HG02678 (cell line): ENCODE measurements around the gene TBC1D9.

Experiments
- ATAC-seq: cut with Tn5 transposase; IDR thresholded peaks from one replicate; pipeline ENCODE4 v1.9.1; 2021; ENCODE audit warnings: mild to moderate bottlenecking, moderate library complexity; ENCODE audit not compliant: unreplicated experiment

TBC1D9 gene

GRCh38 chr4:140697709-140698560 lies 58.2 kb downstream of the TBC1D9 start:
- ATAC-seq: no peak

- no peak for ATAC-seq
Measured at GRCh38 chr4:140695483-140695882, 60.7 kb downstream of the TBC1D9 start.

DNA sequence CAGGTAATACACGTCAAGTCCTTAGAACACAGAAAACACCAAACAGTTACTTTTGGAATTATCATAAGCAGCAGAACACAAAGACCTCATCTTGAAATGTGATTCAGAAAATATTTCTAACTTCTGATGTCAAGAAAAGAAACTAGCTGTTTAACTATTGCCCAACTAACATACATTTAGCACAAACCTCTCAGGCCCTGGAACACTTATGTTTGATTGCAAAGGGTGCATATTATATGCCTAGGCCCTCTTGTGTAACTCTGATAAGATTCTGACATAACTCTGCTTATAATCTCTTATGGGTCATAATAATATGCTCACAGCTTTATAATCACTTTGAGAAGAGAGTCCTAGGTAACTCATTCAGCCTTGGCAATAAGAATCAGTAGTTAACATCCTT lies 62.6 kb downstream of the TBC1D9 start:
- no peak for ATAC-seq

GRCh38 chr4:140691369-140691768 lies 64.8 kb downstream of the TBC1D9 start:
- ATAC-seq: no peak

- no peak for ATAC-seq
Measured at GRCh38 chr4:140690093-140690492, 66.1 kb downstream of the TBC1D9 start.

- no peak for ATAC-seq
Measured at GRCh38 chr4:140689623-140690022, 66.6 kb downstream of the TBC1D9 start.

DNA sequence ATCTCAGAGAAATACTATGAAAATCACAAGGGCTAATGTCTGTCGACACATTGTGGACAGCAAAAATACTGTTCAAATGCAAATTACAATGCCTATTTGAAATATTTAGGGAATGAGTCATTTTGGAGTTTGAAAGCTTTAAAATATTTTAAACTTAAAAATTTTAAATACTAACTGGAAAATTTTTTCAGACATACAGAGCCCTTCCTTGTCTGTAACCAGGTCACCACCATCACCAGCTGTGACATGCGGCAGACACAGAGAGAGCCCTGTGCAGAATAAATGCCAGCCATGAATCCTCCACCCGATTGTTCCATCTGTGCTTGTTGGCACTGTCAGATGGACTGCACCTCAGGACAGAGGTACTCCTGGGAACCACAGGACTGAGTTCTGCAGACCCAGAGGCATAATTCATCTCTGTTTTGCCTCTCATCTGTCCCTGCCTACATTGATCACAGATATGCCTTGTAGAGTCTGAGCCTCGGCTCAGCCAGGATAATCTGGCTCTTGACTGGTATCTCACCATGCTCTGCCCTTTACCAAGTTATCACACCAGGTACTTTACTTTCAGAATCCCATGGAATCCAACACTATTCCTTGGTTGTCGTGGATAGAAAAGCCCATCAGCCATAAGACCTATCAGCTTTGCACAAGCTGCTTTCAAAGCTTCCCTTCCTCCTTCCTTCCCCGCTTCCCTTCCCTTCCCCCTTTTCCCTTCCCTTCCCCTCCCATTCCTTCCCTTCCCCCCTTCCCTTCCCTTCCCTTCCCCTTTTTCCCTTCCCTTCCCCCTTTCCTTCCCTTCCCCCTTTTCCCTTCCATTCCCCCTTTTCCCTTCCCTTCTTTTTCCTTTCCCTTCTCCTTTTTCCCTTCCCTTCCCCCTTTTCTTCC lies 67.2 kb downstream of the TBC1D9 start:
- ATAC-seq: no peak

GRCh38 chr4:140686796-140687195 lies 69.4 kb downstream of the TBC1D9 start:
- ATAC-seq: no peak

- no peak for ATAC-seq
Measured at GRCh38 chr4:140684314-140684713, 71.9 kb downstream of the TBC1D9 start.

DNA sequence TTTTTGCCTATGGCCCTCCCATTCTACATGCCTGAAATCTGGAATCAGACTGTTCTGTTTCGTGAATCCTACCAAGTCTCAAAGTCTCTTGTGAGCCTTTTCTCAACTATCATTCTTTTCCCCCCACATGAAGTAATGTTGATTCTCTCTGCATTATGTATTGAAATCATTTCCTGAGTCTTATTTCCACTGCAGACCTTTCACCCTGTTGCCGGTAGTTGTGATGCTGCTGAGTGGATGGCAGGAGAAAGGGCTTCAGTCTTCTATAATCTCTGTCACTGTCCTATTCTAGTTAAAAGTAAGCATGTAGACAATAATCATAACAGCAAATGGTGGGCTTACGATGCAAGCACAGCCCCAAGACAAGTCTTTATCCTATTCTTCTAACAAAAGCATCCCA lies 75.0 kb downstream of the TBC1D9 start:
- no peak for ATAC-seq

- no peak for ATAC-seq
Measured at GRCh38 chr4:140680686-140681085, 75.5 kb downstream of the TBC1D9 start.

DNA sequence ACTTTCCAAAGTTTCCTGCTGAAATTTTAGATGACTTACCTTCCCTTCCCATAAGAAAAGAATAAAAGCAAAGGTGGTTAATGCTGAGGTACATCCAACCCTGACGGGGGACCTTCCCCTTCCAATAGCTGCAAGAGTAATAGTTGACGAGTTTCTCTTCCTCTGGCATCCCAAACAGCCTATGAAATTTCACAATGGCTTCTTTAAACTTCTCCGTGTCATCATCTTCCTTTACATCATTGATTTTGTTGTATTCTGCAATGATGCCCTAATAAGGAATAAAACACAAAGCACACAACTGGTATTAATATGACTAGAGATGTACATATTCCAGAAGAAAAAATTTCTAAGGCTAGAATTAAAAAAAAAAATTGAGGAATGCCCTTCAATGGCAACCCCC lies 76.6 kb downstream of the TBC1D9 start:
- ATAC-seq: no peak

- no peak for ATAC-seq
Measured at GRCh38 chr4:140675599-140676231, 80.5 kb downstream of the TBC1D9 start.

- ATAC-seq: no peak
Measured at GRCh38 chr4:140673729-140674128, 82.5 kb downstream of the TBC1D9 start.

- no peak for ATAC-seq
Measured at GRCh38 chr4:140672416-140672815, 83.8 kb downstream of the TBC1D9 start.

- no peak for ATAC-seq
Measured at GRCh38 chr4:140668111-140668510, 88.1 kb downstream of the TBC1D9 start.

DNA sequence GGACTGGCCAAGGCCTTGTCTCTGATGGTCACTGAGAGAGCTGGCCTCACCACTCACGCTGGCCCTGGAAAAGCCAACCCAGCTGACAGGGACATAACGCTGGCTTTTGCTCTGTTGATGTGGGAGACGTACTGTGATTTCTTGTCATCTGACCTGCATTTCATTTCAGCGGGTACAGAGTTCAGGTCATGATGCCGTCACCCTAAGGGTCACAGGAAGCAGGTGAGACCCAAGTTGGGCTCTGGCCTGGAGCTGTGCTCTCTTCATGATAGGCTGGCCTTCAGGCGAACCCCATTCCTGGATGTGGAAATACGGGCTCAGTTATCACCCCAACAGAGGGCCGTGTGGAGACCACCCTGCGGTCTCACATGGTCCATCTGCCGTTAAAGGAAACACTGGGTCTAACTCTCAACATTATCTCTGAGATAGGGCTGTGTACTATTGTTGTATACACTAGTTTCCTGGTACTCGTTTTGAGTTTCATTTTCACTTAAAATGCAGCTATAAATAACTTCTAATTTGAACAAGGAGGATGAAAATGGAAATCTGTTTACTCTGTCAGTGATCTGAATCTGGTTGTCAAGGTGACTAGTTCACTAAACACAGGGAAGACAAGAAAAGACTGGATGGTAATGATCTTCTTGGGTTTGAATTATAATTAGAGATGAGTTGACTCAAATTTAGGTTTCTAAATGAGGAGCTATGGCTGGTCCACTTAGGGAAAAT lies 89.1 kb downstream of the TBC1D9 start:
- no peak for ATAC-seq

DNA sequence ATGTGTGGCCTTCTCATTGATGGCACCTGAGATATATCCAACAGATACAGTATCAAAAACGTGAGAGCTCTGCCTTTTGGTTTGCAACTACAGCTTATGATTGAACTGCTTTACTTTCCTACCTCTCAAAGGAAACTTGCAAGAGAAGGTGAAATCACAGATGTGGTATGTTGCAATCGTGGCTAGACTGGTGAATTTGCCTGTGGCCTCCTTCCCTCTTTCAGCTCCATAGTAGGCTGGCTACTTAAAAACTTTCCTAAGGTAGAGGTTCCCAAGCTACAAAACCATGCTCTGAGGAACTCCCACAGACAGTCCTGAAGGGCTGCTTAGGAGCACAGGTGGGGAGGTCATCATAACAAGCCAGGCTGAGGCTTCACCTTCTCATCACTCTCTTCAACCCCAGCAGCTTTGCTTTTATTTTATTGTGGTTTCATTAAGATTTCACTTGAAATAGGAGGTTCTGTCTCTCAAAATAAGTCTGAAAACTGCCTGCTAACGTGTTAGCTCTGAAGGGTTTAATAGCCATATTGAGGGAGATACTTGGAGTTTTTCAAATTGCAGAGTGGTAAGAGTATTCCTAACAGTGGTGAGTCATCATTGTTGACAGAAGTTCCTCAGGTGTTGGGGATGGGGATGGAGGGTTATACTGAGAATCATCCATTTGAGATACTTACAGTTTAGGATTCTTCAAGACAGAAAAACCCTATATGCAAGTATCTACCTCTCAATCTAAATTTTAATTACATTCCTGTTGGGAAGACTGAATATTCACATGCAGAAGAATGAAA lies 93.9 kb downstream of the TBC1D9 start:
- no peak for ATAC-seq

DNA sequence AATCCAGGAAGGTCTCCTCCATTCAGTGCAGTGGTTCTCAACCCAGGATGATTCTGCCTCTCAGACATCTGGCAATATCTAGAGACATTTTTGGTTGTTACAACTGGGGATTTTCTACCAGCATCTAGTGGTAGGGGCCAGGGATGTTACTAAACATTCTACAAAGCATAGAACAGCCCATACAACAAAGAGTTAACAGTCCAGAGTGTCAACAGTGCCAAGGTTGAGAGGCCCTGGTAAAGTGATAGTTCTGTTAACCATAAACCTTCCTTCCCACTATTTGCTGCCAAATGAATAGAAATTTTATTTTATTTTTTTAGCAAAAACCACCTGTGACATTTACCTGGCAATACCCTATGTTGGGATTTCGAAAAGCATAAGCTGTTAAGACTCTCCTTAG lies 94.6 kb downstream of the TBC1D9 start:
- ATAC-seq: no peak
